ENCODE results near the gene PPFIA2. TPM values are rescaled to one million over a fixed set of nuclear protein-coding genes. Genes with fewer than 3 reads are reported as not detected.

PPFIA2 gene
- total and polyA plus RNA-seq, 9 donors = 0.93 to 3.1 (median 1.5) TPM

DNA sequence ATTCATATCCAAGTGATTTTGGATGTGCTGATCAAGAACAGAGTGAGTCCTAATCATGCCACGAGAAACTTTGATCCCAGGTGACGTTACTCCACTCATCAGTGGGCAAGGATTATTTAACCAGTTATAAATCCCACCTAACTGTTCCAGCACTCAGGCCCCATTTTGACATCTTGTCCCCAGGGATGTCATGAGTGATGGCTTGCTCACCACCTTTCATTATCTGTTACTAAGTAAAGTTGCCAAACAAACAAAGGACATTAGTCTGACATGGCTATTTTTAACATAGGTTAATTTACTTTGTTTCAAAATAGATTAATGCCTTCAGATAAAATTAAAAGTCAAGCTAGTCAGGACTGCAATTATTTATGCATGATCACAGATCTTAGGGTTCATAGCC lies 425.3 kb downstream of the PPFIA2 start:
- Histone ChIP-seq H3K4me3 (ENCODE audit: low read length) (no peak overlapping the region), H3K27ac (ENCODE audit: low read length) (no peak overlapping the region), H3K4me1 (ENCODE audit: control insufficient read depth, insufficient read depth, low read length) (no peaks in the 10 kb centered on the region), H3K9me3 (replicated peaks; ENCODE audit: control insufficient read depth, low read depth, low read length) (no peaks in the 10 kb centered on the region), H3K27me3 (ENCODE audit: control insufficient read depth, insufficient read depth, low read length) (no peaks in the 10 kb centered on the region), H3K36me3 (ENCODE audit: control insufficient read depth, insufficient read depth, low read length) (no peaks in the 10 kb centered on the region)
- whole genome bisulfite sequencing (ENCODE audit: insufficient coverage) = 50% methylated on average over 1 of the region's 2 CpGs
- DNase-seq = no peak

DNA sequence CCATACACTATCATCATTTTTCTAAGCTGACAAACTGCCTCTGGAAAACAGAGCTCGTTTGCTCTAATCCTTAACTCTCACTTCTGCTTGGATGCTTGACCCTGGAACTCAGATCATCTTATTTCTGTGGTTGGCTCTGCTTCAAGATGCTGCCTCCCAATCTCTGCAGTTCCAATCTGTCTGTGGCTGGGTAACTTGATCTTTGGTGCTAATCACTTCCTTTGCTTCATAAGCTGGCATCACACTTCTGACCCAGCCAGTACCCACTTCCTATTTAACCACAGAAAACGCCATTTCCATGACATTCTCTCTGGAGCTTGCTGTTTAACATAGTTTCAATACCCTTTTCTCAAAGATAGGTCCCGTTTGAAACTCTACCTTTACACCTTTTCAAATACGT lies 427.1 kb downstream of the PPFIA2 start:
- Histone ChIP-seq H3K27me3 (ENCODE audit: control insufficient read depth, insufficient read depth, low read length) (no peaks in the 10 kb centered on the region), H3K27ac (ENCODE audit: low read length) (no peak overlapping the region), H3K4me1 (ENCODE audit: control insufficient read depth, insufficient read depth, low read length) (no peaks in the 10 kb centered on the region), H3K4me3 (ENCODE audit: low read length) (no peak overlapping the region), H3K36me3 (ENCODE audit: control insufficient read depth, insufficient read depth, low read length) (no peaks in the 10 kb centered on the region), H3K9me3 (replicated peaks; ENCODE audit: control insufficient read depth, low read depth, low read length) (no peaks in the 10 kb centered on the region)
- DNase-seq = no peak
- 39% methylated on average over 2 of the region's 4 CpGs for WGBS (ENCODE audit: insufficient coverage)

DNA sequence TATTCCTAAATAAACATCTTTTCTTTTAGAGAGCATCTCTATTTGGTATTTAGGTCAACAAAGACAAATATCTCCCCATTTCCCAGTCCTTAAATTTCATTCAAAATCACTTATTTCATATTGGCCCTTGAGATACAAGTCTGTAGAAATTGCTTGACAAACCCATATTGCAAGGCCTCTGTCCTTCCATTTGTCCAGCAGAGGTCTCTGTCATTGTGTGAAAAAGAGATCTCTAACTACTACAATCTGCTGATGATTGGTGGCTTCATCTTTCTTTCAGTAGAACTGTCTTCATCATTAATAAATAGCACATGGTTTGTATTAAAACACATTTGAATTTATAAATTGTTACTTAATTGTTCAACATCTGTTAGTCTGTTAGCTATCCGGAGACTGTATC lies 428.7 kb downstream of the PPFIA2 start:
- H3K4me3 ChIP-seq (ENCODE audit: low read length) = no peak overlapping the region
- DNase-seq = no peak
- no peaks in the 10 kb centered on the region for H3K4me1 ChIP-seq (ENCODE audit: control insufficient read depth, insufficient read depth, low read length)
- H3K36me3 ChIP-seq (ENCODE audit: control insufficient read depth, insufficient read depth, low read length) = no peaks in the 10 kb centered on the region
- H3K9me3 ChIP-seq (replicated peaks; ENCODE audit: control insufficient read depth, low read depth, low read length) = no peaks in the 10 kb centered on the region
- no CpG with 5 or more reads among the region's 1 CpG for WGBS (ENCODE audit: insufficient coverage)
- no peak overlapping the region for H3K27ac ChIP-seq (ENCODE audit: low read length)
- no peaks in the 10 kb centered on the region for H3K27me3 ChIP-seq (ENCODE audit: control insufficient read depth, insufficient read depth, low read length)

DNA sequence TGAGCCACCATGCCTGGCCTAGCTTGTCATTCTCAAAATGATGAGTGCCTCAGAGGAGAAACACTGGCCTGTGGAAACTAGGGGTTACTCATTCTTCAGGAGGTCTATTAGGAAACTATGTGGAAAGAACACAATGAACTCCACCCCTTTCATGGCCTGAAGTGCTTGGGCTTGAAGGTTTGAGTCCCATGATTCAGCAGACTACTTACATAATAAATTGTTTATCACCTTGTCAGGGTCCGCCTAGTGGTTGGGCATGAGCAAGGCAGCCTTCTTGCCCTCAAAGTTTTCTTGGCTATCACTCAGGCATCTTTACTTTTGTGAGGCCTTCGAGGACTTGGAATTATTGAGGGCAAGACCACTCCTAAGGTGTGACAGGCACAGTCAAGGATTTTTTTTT lies 430.1 kb downstream of the PPFIA2 start:
- no peaks in the 10 kb centered on the region for H3K36me3 ChIP-seq (ENCODE audit: control insufficient read depth, insufficient read depth, low read length)
- WGBS (ENCODE audit: insufficient coverage) = 83% methylated on average over 1 of the region's 2 CpGs
- H3K27ac ChIP-seq (ENCODE audit: low read length) = no peak overlapping the region
- H3K4me3 ChIP-seq (ENCODE audit: low read length) = no peak overlapping the region
- no peaks in the 10 kb centered on the region for H3K27me3 ChIP-seq (ENCODE audit: control insufficient read depth, insufficient read depth, low read length)
- no peak for DNase-seq
- H3K4me1 ChIP-seq (ENCODE audit: control insufficient read depth, insufficient read depth, low read length) = no peaks in the 10 kb centered on the region
- no peaks in the 10 kb centered on the region for H3K9me3 ChIP-seq (replicated peaks; ENCODE audit: control insufficient read depth, low read depth, low read length)

DNA sequence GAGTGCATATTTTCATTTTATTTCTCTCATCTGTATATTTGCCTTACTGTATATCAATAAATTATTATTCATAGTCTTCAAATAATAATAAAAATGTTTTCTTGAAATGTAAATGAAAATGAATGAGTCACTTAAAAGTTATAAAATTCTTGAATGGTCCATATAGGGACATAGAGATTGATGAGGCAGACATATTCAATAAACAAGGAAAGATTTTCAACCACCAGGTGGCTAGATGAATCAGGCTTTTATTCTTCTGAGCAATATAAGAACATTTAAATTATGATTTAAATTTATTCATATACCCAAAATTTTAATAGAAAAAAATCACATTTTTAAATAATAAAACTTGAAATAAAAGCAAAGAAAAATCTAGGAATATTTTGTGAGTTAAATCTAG lies 431.7 kb downstream of the PPFIA2 start:
- no peaks in the 10 kb centered on the region for H3K27me3 ChIP-seq (ENCODE audit: control insufficient read depth, insufficient read depth, low read length)
- H3K27ac ChIP-seq (ENCODE audit: low read length) = no peak overlapping the region
- H3K36me3 ChIP-seq (ENCODE audit: control insufficient read depth, insufficient read depth, low read length) = no peaks in the 10 kb centered on the region
- no peak for DNase-seq
- H3K4me3 ChIP-seq (ENCODE audit: low read length) = no peak overlapping the region
- no peaks in the 10 kb centered on the region for H3K9me3 ChIP-seq (replicated peaks; ENCODE audit: control insufficient read depth, low read depth, low read length)
- no peaks in the 10 kb centered on the region for H3K4me1 ChIP-seq (ENCODE audit: control insufficient read depth, insufficient read depth, low read length)

DNA sequence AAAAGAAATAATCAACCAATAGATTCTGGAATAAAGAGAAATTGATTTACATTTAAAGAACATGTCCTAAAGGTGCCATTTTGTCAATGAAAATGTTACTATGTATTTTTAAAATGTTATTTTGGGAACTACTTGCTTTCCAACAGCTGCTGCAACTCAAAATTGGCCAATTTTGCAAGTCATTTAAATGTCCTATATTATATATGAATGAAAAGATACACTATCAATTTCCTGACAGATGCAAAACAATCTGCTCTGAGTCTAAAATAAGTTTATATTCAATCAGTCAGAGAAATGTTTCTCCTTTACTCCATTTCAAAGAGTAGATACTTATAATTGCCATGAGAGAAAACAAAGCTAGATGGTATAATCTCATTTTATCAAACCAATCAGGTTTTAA lies 434.1 kb downstream of the PPFIA2 start:
- H3K27ac ChIP-seq (ENCODE audit: low read length) = no peak overlapping the region
- H3K9me3 ChIP-seq (replicated peaks; ENCODE audit: control insufficient read depth, low read depth, low read length) = no peaks in the 10 kb centered on the region
- no peaks in the 10 kb centered on the region for H3K4me1 ChIP-seq (ENCODE audit: control insufficient read depth, insufficient read depth, low read length)
- DNase-seq = no peak
- H3K36me3 ChIP-seq (ENCODE audit: control insufficient read depth, insufficient read depth, low read length) = no peaks in the 10 kb centered on the region
- H3K4me3 ChIP-seq (ENCODE audit: low read length) = no peak overlapping the region
- no peaks in the 10 kb centered on the region for H3K27me3 ChIP-seq (ENCODE audit: control insufficient read depth, insufficient read depth, low read length)

DNA sequence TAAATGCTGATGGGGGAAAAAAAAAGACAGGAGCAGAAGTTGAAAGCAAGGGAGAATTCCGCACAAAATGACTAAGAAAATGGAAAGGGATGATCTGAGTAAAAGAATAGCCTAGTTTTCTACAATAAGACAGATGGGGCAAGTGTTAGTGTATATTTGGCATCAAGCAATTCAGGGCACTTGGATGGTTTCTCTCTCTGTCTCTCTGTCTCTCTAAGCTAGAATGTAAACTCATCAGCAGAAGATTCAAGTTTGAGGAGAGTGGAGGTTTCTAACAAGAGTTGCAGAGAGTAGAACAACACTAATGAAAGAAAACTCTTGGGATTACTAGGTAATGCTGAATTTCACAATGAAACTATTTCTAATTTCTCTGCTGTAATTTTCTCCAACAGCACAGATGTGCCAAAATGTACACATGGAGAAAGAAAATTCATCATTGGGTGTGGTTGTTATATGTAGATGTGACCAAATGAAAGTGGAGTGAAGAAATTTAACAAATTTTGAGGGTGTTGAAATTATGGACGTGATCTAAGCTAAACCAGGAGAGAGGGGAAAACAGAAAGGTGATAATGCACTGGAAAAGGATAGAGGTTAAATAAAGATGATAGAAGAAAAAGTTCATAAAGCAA lies 444.1 kb downstream of the PPFIA2 start:
- Histone ChIP-seq H3K36me3 (ENCODE audit: control insufficient read depth, insufficient read depth, low read length) (no peaks in the 10 kb centered on the region), H3K4me3 (ENCODE audit: low read length) (no peak overlapping the region), H3K4me1 (ENCODE audit: control insufficient read depth, insufficient read depth, low read length) (no peaks in the 10 kb centered on the region), H3K27ac (ENCODE audit: low read length) (no peak overlapping the region), H3K27me3 (ENCODE audit: control insufficient read depth, insufficient read depth, low read length) (no peaks in the 10 kb centered on the region), H3K9me3 (replicated peaks; ENCODE audit: control insufficient read depth, low read depth, low read length) (no peaks in the 10 kb centered on the region)
- 89% methylated on average over 2 of the region's 2 CpGs for WGBS (ENCODE audit: insufficient coverage)
- no peak for DNase-seq

DNA sequence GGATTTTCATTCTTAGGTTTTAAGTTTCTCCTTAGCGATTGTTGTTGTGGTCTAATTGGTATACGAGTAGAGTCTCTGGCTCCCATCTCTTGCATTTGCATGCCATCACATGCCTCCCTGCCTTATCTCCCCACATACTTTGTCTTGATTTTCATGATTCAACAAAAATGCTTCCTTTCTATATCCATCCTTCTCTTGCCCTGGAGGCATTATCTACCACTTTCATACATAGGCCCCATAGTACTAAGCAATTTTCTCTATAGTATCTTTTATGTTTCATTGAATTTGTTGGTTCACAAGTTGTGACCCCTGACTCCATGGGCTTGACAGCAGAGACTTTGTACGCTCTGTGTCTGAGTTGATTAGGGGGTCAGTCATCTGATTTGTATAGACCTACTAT lies 455.2 kb downstream of the PPFIA2 start:
- no peaks in the 10 kb centered on the region for H3K4me1 ChIP-seq (ENCODE audit: control insufficient read depth, insufficient read depth, low read length)
- DNase-seq = no peak
- no CpG with 5 or more reads among the region's 3 CpGs for WGBS (ENCODE audit: insufficient coverage)
- H3K27me3 ChIP-seq (ENCODE audit: control insufficient read depth, insufficient read depth, low read length) = no peaks in the 10 kb centered on the region
- no peaks in the 10 kb centered on the region for H3K36me3 ChIP-seq (ENCODE audit: control insufficient read depth, insufficient read depth, low read length)
- no peak overlapping the region for H3K27ac ChIP-seq (ENCODE audit: low read length)
- H3K4me3 ChIP-seq (ENCODE audit: low read length) = no peak overlapping the region
- H3K9me3 ChIP-seq (replicated peaks; ENCODE audit: control insufficient read depth, low read depth, low read length) = no peaks in the 10 kb centered on the region

DNA sequence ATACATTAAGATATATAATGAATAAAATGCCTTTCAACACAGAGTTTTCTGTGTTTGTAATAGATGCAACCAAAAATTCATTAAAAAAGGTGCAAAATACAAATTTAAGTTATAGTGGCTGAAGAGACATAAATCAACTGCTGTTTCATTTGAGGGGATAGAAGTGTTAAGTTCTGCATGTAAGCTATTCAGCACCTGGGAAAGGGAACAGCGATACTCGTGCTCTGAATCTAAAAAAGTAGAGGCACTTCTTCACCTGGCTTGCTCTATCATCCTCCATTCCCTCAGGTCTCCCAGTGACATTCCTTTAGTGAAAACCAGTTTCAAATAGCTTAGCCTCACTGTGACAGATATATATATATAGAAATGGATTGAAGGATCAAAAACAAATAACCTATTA lies 458.7 kb downstream of the PPFIA2 start:
- Histone ChIP-seq H3K4me3 (ENCODE audit: low read length) (no peak overlapping the region), H3K27ac (ENCODE audit: low read length) (no peak overlapping the region), H3K36me3 (ENCODE audit: control insufficient read depth, insufficient read depth, low read length) (no peaks in the 10 kb centered on the region), H3K9me3 (replicated peaks; ENCODE audit: control insufficient read depth, low read depth, low read length) (no peaks in the 10 kb centered on the region), H3K4me1 (ENCODE audit: control insufficient read depth, insufficient read depth, low read length) (no peaks in the 10 kb centered on the region), H3K27me3 (ENCODE audit: control insufficient read depth, insufficient read depth, low read length) (no peaks in the 10 kb centered on the region)
- 30% methylated on average over 2 of the region's 2 CpGs for WGBS (ENCODE audit: insufficient coverage)
- no peak for DNase-seq

DNA sequence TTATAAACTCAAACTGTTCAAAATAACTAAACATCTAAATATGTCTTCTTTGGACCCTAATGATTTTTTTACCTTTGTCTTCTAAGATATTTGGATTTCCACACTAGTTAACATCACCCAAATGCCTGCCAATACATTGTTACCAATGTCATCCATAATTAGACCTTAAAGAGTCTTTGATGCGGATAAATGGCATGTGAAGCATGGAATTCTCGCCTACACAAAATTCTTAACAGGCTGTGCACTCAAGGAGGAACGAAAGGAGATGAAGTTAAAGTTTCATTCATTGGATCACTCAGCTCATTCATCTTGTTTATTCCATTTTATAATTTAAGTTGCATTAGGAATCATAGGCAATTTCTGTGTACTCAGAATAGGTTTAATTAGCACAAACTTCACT lies 461.5 kb downstream of the PPFIA2 start:
- no CpG with 5 or more reads among the region's 3 CpGs for WGBS (ENCODE audit: insufficient coverage)
- Histone ChIP-seq H3K9me3 (replicated peaks; ENCODE audit: control insufficient read depth, low read depth, low read length) (no peaks in the 10 kb centered on the region), H3K36me3 (ENCODE audit: control insufficient read depth, insufficient read depth, low read length) (no peaks in the 10 kb centered on the region), H3K27ac (ENCODE audit: low read length) (no peak overlapping the region), H3K27me3 (ENCODE audit: control insufficient read depth, insufficient read depth, low read length) (no peaks in the 10 kb centered on the region), H3K4me3 (ENCODE audit: low read length) (no peak overlapping the region), H3K4me1 (ENCODE audit: control insufficient read depth, insufficient read depth, low read length) (no peaks in the 10 kb centered on the region)
- no peak for DNase-seq

DNA sequence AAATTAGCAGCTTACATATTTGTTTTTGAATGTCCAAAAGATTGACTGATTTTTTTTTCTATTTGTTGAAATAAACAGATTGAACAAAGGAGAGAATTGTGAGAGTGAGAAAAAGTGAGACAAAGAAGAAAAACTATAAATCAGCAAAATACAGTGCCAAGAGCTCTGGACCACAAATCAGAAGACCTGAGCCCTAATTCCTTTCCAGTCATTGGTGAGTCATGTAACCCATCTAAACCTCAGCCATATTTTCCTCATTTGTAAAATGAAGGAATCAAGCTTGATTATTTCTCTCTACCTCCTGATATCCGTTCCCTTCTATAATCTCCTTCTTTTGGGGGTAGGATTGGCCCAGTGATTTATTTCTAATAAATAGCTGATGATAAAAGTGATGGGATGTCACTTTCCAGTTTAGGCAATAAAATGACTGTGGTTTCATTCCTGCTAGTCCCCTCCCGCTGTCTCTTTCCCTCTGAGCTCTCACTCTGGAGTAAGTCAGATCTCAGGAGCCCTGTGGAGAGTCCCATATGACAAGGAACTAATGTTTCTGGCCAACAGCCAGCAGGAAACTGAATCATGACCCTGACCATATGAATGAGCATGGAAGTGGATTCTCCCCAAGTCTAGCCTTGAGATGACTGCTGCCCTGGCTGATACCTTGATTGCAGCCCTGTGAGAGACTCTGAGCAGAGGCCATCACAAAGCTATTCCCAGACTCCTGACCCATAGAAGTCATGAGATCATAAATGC lies 462.4 kb downstream of the PPFIA2 start:
- 80% methylated on average over 1 of the region's 2 CpGs for WGBS (ENCODE audit: insufficient coverage)
- H3K4me3 ChIP-seq (ENCODE audit: low read length) = no peak overlapping the region
- DNase-seq = no peak
- no peak overlapping the region for H3K27ac ChIP-seq (ENCODE audit: low read length)
- H3K4me1 ChIP-seq (ENCODE audit: control insufficient read depth, insufficient read depth, low read length) = no peaks in the 10 kb centered on the region
- no peaks in the 10 kb centered on the region for H3K9me3 ChIP-seq (replicated peaks; ENCODE audit: control insufficient read depth, low read depth, low read length)
- no peaks in the 10 kb centered on the region for H3K36me3 ChIP-seq (ENCODE audit: control insufficient read depth, insufficient read depth, low read length)
- no peaks in the 10 kb centered on the region for H3K27me3 ChIP-seq (ENCODE audit: control insufficient read depth, insufficient read depth, low read length)

All from muscle of leg (tissue), 11 donors.